NCI-H187 treated with DMSO at 0.1 percent for 48 hours (cell line): ENCODE measurements around the gene POLE2.
"Not testable (repeated sequence)": the region's sequence is repeated elsewhere in the genome, so short reads cannot be mapped to it uniquely, and the experiment has no call there.

Experiments
- DNase-seq: peaks from one replicate; lab custom pipeline; 2025; lab: John Stamatoyannopoulos, UW

The POLE2 gene

GRCh38 chr14:49619273-49619672 lies 68.7 kb downstream of the POLE2 start:
- not testable (repeated sequence) for DNase-seq

- DNase-seq = no peak
Measured at GRCh38 chr14:49617852-49618519, 70.0 kb downstream of the POLE2 start.

- no peak for DNase-seq
Measured at GRCh38 chr14:49615776-49616175, 72.2 kb downstream of the POLE2 start.

- no peak for DNase-seq
Measured at GRCh38 chr14:49614196-49614595, 73.8 kb downstream of the POLE2 start.

- DNase-seq = no peak
Measured at GRCh38 chr14:49612671-49613070, 75.3 kb downstream of the POLE2 start.

GRCh38 chr14:49612251-49612650 lies 75.8 kb downstream of the POLE2 start:
- no peak for DNase-seq

- DNase-seq = no peak
Measured at GRCh38 chr14:49607583-49607982, 80.4 kb downstream of the POLE2 start.

- peak; percentile 64 for DNase-seq
Measured at GRCh38 chr14:49598485-49599300, 89.3 kb downstream of the POLE2 start, which contains the start of gene LRR1. LRR1 (plus strand) TSS chr14:49598940; CDS start chr14:49599021, 81 bp downstream.

- DNase-seq = no peak
Measured at GRCh38 chr14:49598189-49598484, 89.9 kb downstream of the POLE2 start.

- DNase-seq = no peak
Measured at GRCh38 chr14:49594347-49595091, 93.5 kb downstream of the POLE2 start.
